ENCODE measurements around the gene SPRED3. TPM values are rescaled to one million over a fixed set of nuclear protein-coding genes. Genes with fewer than 3 reads are reported as not detected.
"Not testable (repeated sequence)": the region's sequence is repeated elsewhere in the genome, so short reads cannot be mapped to it uniquely, and the experiment has no call there.

SPRED3 gene, protein sequence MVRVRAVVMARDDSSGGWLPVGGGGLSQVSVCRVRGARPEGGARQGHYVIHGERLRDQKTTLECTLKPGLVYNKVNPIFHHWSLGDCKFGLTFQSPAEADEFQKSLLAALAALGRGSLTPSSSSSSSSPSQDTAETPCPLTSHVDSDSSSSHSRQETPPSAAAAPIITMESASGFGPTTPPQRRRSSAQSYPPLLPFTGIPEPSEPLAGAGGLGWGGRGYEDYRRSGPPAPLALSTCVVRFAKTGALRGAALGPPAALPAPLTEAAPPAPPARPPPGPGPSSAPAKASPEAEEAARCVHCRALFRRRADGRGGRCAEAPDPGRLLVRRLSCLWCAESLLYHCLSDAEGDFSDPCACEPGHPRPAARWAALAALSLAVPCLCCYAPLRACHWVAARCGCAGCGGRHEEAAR
- 0.10 TPM for total RNA-seq
- long read RNA-seq, result 0 reads

GRCh38 chr19:38388349-38389100 is at the start of gene SPRED3:
SPRED3 (plus strand) TSS chr19:38388697; CDS start chr19:38390303, 1,606 bp downstream.
- ATAC-seq, result peak; percentile 12
- DNase-seq, result no peak
- intact Hi-C loops (cut with micrococcal nuclease), result no loop called here

DNA sequence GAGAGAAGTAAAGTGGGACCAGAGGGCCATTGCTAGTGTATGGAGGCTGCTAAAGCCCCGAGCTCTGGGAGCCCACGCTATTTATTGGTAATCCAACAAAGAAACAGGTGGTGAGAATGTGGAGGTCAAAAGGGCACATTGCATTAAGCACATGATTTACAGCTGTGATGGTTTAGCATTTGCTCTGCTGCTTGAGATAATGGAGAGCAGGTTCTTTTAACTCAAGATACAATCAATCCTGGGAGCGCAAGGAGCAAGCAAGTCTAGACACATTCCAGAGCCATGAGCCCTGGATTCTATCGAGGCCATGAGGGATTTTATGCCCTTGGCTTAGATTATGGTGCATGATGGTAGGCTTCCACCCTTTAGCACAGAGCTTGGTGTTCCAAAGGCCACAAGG is 49.5 kb upstream of the SPRED3 start:
- DNase-seq; ATAC-seq; intact Hi-C loops (cut with micrococcal nuclease): not testable (repeated sequence)

- DNase-seq (no peak), ATAC-seq (no peak)
Measured at GRCh38 chr19:38340927-38341326, 47.6 kb upstream of the SPRED3 start.

GRCh38 chr19:38346837-38347236 is 41.7 kb upstream of the SPRED3 start:
- no peak for DNase-seq
- intact Hi-C loops (cut with micrococcal nuclease), result no loop called here
- no peak for ATAC-seq

More at GRCh38 chr19:38340927-38341326, 47.6 kb upstream of the SPRED3 start:
- intact Hi-C loops (cut with micrococcal nuclease), result no loop called here

DNA sequence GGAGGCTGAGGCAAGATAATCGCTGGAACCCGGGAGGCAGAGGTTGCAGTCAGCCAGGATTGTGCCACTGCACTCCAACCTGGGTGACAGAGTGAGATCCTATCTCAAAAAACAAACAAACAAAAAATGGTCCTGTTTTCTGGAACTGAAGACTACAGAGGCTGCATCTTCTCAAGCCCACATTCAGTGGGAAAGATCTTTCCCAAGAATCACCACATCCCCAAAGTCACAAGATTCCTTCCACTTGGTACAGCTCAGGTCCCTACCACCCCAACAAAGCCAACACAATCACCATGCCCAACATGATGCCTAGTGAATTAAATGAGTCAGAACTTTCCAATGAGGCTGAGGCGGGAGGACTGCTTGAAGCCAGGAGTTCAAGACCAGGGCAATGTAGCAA is 37.6 kb upstream of the SPRED3 start:
- DNase-seq, result no peak
- intact Hi-C loops (cut with micrococcal nuclease), result no loop called here
- no peak for ATAC-seq

GRCh38 chr19:38351865-38352395 is 36.6 kb upstream of the SPRED3 start:
- DNase-seq (no peak), ATAC-seq (no peak)
- intact Hi-C loops (cut with micrococcal nuclease), result no loop called here

GRCh38 chr19:38352611-38353010 is 35.9 kb upstream of the SPRED3 start:
- intact Hi-C loops (cut with micrococcal nuclease), result no loop called here
- no peak for ATAC-seq
- no peak for DNase-seq

DNA sequence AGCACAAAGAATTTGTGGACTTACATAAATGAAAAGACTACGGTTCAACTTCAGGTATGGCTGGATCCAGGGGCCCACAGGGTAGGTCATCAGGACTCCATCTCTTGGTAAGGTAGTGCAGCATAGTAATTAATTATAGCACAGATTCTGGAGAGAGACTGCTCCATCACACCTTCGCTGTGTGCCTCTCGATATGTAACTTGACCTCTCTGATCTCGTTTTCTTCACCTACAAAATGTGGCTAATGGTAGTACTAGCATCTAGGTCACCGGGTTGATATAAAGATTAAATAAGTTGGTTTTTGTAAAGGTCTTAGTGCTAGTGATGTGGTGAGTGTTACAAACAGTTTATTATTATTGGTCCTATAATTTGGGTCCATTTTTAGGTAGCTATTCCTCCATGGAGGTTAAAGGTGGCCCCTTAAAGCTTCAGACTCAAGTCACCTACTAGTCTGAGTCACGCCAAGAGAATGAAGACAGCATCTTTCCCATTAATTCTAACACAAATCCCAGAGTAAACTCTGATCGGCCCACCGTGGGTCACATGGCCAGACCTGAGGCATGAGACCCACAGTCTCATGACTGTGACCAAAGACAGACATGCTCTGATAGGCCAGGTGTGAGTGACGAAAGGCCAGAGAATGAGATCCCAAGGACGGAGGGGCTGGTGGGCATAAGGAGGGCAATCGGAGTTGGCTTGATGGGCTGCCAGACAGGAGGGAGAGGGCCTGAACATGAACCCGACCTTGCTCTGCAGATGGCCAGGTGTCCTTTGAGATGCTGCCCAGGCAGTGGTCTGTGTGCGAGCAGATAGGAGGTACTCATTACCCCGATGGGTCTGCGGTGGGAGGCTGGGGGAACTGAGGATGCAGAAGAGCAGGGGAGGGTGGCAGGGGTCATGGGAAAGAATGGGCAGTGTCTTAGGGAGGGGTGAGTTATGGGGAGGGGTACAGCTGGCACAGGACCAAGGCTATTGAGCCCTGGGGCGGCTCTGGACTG is 32.5 kb upstream of the SPRED3 start:
- DNase-seq, result no peak
- no peak for ATAC-seq
- intact Hi-C loops (cut with micrococcal nuclease), result no loop called here

GRCh38 chr19:38358071-38358470 is 30.4 kb upstream of the SPRED3 start:
- intact Hi-C loops (cut with micrococcal nuclease), result no loop called here
- DNase-seq (no peak), ATAC-seq (no peak)

DNA sequence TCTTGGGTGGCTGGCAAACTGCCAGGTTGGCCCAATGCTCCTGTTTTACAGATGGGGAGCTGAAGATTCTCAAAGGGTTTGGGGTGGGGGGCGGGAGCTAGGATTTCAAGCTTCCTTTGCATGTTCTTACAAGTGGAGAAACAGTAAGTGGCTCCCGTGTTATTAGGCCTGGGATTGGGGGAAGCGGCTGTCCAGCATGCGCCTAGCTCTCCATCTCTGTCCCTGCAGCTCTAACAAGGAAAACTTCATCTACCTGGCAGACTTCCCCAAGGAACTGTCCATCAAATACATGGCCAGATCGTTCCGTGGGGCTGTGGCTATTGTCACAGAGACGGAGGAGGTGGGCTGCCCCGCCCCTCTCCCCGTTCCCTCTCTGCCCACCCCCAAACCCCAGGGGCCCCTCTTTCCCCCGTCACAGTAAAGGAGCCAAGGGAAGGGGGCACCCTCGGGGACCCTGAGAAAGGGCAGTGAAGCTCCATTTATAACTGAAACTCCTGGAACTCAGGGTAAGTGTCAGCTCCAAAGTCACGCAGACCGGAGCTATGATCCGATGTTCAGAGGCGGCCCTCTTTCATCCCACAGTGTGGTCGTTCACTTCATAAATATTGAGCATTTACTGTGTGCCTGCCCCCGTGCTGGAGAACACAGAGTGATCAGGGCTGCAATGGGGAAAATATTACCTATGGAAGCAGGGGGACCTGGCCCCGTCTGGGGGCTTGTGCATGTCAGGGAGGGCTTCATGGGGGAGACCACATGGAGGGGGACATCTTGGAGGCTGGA is 29.1 kb upstream of the SPRED3 start:
- ATAC-seq (no peak), DNase-seq (no peak)
- intact Hi-C loops (cut with micrococcal nuclease), result no loop called here

- intact Hi-C loops (cut with micrococcal nuclease), result no loop called here
- no peak for DNase-seq
- ATAC-seq, result no peak
Measured at GRCh38 chr19:38360351-38360750, 28.1 kb upstream of the SPRED3 start.

DNA sequence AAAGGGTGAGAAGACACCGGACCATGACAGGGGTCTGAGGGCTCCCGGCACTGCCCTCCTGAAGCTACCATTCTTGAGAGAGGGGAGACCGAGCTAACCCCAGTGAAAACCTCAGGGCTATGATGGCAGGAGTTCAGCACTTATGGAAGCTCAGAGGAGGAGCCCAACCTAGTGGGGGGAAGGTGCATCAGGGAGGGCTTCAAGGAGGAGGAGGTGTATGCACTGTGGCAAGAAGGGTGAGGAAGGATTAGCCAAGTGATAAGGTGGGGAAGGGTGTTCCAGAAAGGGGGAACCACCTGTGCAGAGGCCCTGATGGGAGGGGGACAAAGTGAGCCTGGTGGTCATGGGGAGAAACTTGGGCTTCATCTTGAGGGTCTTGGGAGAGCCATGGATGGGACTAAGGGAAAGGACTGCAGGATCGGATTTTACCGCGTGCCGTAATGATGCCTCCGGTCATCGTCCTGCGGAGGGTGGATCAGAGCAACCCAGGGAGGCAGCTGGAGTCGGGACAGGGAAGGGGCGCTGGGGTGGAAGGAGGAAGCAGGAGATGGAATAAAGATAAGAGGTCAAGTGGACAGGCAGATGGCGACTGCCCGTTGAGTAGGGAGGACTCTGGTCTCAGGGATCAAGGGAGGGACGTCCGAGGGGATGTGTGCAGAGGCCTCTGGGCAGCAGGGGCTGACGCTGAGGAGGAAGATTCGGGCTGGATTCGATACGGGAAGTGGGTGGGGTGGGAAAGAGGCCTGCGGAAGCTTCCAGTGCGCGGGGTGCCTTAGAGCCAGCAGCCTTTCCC is 27.5 kb upstream of the SPRED3 start:
- ATAC-seq, result peak; percentile 13
- DNase-seq, result no peak
- intact Hi-C loops (cut with micrococcal nuclease), result no loop called here

- peak; percentile 83 for DNase-seq
- ATAC-seq, result peak; percentile 94
- intact Hi-C loops (cut with micrococcal nuclease), result no loop called here
Measured at GRCh38 chr19:38361633-38362075, 26.8 kb upstream of the SPRED3 start.

DNA sequence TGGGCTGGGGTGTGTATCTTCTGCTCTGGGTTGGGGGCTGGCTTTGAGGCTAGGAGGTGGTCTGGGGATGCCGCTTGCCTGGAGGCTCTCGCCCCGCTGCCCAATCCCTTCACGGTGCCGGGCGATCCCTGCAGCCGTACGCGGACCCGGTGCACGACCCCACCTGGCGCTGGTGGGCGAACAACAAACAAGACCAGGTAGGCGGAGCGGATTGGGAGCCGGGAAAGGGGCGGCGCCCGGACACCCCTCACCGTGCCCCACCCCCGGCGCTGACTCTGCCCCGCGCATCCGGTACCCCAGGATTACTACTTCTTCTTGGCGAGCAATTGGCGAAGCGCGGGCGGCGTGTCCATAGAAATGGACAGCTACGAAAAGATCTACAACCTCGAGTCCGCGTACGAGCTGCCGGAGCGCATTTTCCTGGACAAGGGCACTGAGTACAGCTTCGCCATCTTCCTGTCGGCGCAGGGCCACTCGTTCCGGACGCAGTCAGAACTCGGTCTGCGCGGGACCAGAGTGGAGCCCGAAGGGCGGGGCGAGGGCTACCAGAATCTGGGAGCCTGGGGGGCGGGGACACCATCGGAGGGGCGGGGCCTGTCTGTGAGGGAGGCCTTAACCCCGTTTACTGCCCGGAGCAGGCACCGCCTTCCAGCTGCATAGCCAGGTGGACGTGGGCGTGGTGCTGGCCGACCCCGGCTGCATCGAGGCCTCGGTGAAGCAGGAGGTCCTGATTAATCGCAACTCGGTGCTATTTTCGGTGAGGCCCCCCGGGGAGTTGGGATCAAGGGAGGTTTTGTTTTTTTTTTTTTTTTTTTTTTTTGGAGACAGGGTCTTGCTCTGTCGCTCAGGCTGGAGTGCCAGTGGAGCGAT is 26.2 kb upstream of the SPRED3 start:
- intact Hi-C loops (cut with micrococcal nuclease), result no loop called here
- DNase-seq, result peak; percentile 90
- peak; percentile 89 for ATAC-seq

DNA sequence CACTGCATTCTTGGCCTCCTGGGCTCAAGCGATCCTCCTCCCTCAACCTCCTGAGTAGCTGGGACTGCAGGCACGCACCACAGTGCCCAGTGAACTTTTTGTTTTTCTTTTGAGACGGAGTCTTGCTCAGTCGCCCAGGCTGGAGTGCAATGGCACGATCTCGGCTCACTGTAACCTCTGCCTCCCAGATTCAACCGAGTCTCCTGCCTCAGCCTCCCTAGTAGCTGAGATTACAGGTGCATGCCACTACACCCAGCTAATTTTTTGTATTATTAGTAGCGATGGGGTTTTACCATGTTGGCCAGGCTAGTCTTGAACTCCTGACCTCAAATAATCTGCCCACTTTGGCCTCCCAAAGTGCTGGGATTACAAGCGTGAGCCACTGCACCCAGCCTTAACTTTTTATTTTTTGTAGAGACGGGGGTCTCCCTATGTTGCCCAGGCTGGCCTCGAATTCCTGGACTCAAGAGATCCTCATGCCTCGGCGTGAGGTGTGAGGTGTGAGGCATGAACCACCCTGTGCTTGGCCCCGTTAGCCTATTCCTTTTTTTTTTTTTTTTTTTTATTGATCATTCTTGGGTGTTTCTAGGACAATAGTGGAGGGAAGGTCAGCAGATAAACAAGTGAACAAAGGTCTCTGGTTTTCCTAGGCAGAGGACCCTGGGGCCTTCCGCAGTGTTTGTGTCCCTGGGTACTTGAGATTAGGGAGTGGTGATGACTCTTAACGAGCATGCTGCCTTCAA is 25.4 kb upstream of the SPRED3 start:
- ATAC-seq; intact Hi-C loops (cut with micrococcal nuclease); DNase-seq: not testable (repeated sequence)

- no peak for ATAC-seq
- intact Hi-C loops (cut with micrococcal nuclease), result no loop called here
- DNase-seq, result no peak
Measured at GRCh38 chr19:38367041-38367440, 21.5 kb upstream of the SPRED3 start.

Data from left ventricle myocardium superior (tissue), 1 donor.